NCI-H510A (cell line): ENCODE data around the gene FUT7.
A peak's percentile ranks its signal among the peaks of the same experiment; 100 is the strongest.
"Not testable (repeated sequence)": the region's sequence is repeated elsewhere in the genome, so short reads cannot be mapped to it uniquely, and the experiment has no call there.

Experiments
- DNase-seq: peaks from one replicate; lab custom pipeline; 2025; lab: John Stamatoyannopoulos, UW

The FUT7 gene

GRCh38 chr9:137004285-137004684 is 27.6 kb downstream of the FUT7 start:
- not testable (repeated sequence) for DNase-seq

- no peak for DNase-seq
Observed at GRCh38 chr9:137002646-137003041, 29.2 kb downstream of the FUT7 start.

- no peak for DNase-seq
Observed at GRCh38 chr9:137001857-137002645, 29.8 kb downstream of the FUT7 start.

- no peak for DNase-seq
Observed at GRCh38 chr9:137000177-137000930, 31.5 kb downstream of the FUT7 start.

- DNase-seq, result no peak
Observed at GRCh38 chr9:136997830-136998234, 34.1 kb downstream of the FUT7 start.

GRCh38 chr9:136997371-136997770 is 34.5 kb downstream of the FUT7 start:
- no peak for DNase-seq

- no peak for DNase-seq
Observed at GRCh38 chr9:136996361-136997292, 35.3 kb downstream of the FUT7 start, which contains the start of gene CLIC3. Gene CLIC3, minus strand, starts transcription at chr9:136996568. Its CDS starts 25 bp downstream, at chr9:136996543.

GRCh38 chr9:136995772-136996311 is 36.0 kb downstream of the FUT7 start:
- DNase-seq, result no peak

GRCh38 chr9:136995362-136995761 is 36.5 kb downstream of the FUT7 start:
- DNase-seq, result no peak

- no peak for DNase-seq
Observed at GRCh38 chr9:136994888-136995230, 37.0 kb downstream of the FUT7 start.

GRCh38 chr9:136994180-136994887 is 37.6 kb downstream of the FUT7 start:
- no peak for DNase-seq

GRCh38 chr9:136992819-136993369 is 39.0 kb downstream of the FUT7 start:
- DNase-seq, result no peak

- peak; percentile 68 for DNase-seq
Observed at GRCh38 chr9:136991993-136992818, 39.7 kb downstream of the FUT7 start, which contains the start of gene PAXX. Gene PAXX, plus strand, starts transcription at chr9:136992422. Its CDS starts 22 bp downstream, at chr9:136992444.

GRCh38 chr9:136990242-136990911 is 41.5 kb downstream of the FUT7 start:
- no peak for DNase-seq

- no peak for DNase-seq
Observed at GRCh38 chr9:136988872-136989271, 43.0 kb downstream of the FUT7 start.

- no peak for DNase-seq
Observed at GRCh38 chr9:136985853-136986252, 46.0 kb downstream of the FUT7 start.

GRCh38 chr9:136985027-136985602 is 46.8 kb downstream of the FUT7 start:
- DNase-seq, result no peak

GRCh38 chr9:136984464-136985026 is 47.3 kb downstream of the FUT7 start:
- no peak for DNase-seq
